WTC11 (cell line): ENCODE measurements around the gene BMF.

Experiments
- ATF2 ChIP-seq: sonication (generic); formaldehyde crosslinking; IDR thresholded peaks from 2 replicates; pipeline ENCODE4 v1.8.1; 2022; ENCODE audit warnings: low read depth, missing genetic modification reagents, borderline replicate concordance
- ATF6 ChIP-seq: sonication (generic); formaldehyde crosslinking; IDR thresholded peaks from 2 replicates; pipeline ENCODE4 v1.8.1; 2023; ENCODE audit warnings: mild to moderate bottlenecking, missing genetic modification reagents
- CREM ChIP-seq: sonication (generic); formaldehyde crosslinking; IDR thresholded peaks from 2 replicates; pipeline ENCODE4 v1.8.1; 2022; ENCODE audit warnings: mild to moderate bottlenecking, missing genetic modification reagents, moderate library complexity
- CTCF ChIP-seq: fragments of 200-600 bp; IDR thresholded peaks from 2 replicates; pipeline ENCODE4 v1.8.0; 2022; ENCODE audit warnings: antibody characterized with exemption
- MXD4 ChIP-seq: fragments of 250-450 bp; sonication (Bioruptor Pico); IDR thresholded peaks from 2 replicates; pipeline ENCODE4 v1.8.0; 2021; ENCODE audit warnings: mild to moderate bottlenecking, moderate library complexity, borderline replicate concordance
- NR2C2 ChIP-seq: sonication (generic); formaldehyde crosslinking; IDR thresholded peaks from 2 replicates; pipeline ENCODE4 v1.8.0; 2022; ENCODE audit warnings: mild to moderate bottlenecking, missing genetic modification reagents
- USF2 ChIP-seq: sonication (generic); formaldehyde crosslinking; IDR thresholded peaks from 2 replicates; pipeline ENCODE4 v1.8.1; 2023; ENCODE audit warnings: mild to moderate bottlenecking, missing genetic modification reagents, moderate library complexity
- ZNF263 ChIP-seq: sonication (generic); formaldehyde crosslinking; IDR thresholded peaks from 2 replicates; pipeline ENCODE4 v1.8.1; 2022; ENCODE audit warnings: low read depth, mild to moderate bottlenecking, moderate library complexity, missing genetic modification reagents
- ZNF281 ChIP-seq: sonication (generic); formaldehyde crosslinking; IDR thresholded peaks from 2 replicates; pipeline ENCODE4 v1.8.0; 2023; ENCODE audit warnings: mild to moderate bottlenecking, missing genetic modification reagents

- TF ChIP-seq CTCF (no peak), ATF6 (no peak), MXD4 (no peak), ZNF281 (CRISPR knock-in tag) (no peak), NR2C2 (CRISPR knock-in tag) (no peak), USF2 (no peak), CREM (CRISPR knock-in tag) (no peak), ZNF263 (CRISPR knock-in tag) (no peak), ATF2 (CRISPR knock-in tag) (no peak)
Measured at GRCh38 chr15:40072216-40072990, 36.3 kb downstream of the BMF start.
